Left ventricle myocardium inferior (tissue), 1 donor: ENCODE measurements around the gene CUBN. TPM values are rescaled to one million over a fixed set of nuclear protein-coding genes. Genes with fewer than 3 reads are reported as not detected.

ENCODE experiments used
- DNase-seq: peaks from one replicate; pipeline ENCODE4 v3.0.0-alpha.2; 2020
- H3K27ac ChIP-seq: fragments of 200-600 bp; replicated peaks from 2 replicates; pipeline ENCODE4 v1.8.0; 2021
- H3K27me3 ChIP-seq: fragments of 200-600 bp; 2 replicates; pipeline ENCODE4 v1.8.0; 2021; ENCODE audit warnings: low read depth
- H3K36me3 ChIP-seq: fragments of 200-600 bp; 2 replicates; pipeline ENCODE4 v1.8.0; 2021
- H3K4me1 ChIP-seq: fragments of 200-600 bp; 2 replicates; pipeline ENCODE4 v1.8.0; 2021
- H3K4me3 ChIP-seq: fragments of 200-600 bp; 2 replicates; pipeline ENCODE4 v1.8.0; 2021; ENCODE audit warnings: mild to moderate bottlenecking, moderate library complexity
- H3K9me3 ChIP-seq: fragments of 200-600 bp; replicated peaks from 2 replicates; pipeline ENCODE4 v1.8.0; 2021
- intact Hi-C: fragments of 100-400 bp; cut with micrococcal nuclease; formaldehyde crosslinking; loops from one replicate; pipeline ENCODE4 v1.11.0; 2022
- total RNA-seq: library from RNA; stranded (reverse); fragmentation: NEBNext Ultra II Directional; extraction: Animal tissue kit (Norgen Biotek cat#: 25700); gene quantifications from one replicate; pipeline ENCODE4 v1.2.1, GENCODE V29; 2021
- TF ChIP-seq, protein P1 (sequence below): fragments of 200-600 bp; IDR thresholded peaks from 2 replicates; pipeline ENCODE4 v1.8.0; 2021; ENCODE audit warnings: antibody characterized with exemption, mild to moderate bottlenecking, borderline replicate concordance
- donor health status: DM: no; HTN: yes; CAD: no; lungs with severe emphysema.

CUBN gene
- total RNA-seq, 1 donor from 2014 or later: 0.44 TPM

DNA sequence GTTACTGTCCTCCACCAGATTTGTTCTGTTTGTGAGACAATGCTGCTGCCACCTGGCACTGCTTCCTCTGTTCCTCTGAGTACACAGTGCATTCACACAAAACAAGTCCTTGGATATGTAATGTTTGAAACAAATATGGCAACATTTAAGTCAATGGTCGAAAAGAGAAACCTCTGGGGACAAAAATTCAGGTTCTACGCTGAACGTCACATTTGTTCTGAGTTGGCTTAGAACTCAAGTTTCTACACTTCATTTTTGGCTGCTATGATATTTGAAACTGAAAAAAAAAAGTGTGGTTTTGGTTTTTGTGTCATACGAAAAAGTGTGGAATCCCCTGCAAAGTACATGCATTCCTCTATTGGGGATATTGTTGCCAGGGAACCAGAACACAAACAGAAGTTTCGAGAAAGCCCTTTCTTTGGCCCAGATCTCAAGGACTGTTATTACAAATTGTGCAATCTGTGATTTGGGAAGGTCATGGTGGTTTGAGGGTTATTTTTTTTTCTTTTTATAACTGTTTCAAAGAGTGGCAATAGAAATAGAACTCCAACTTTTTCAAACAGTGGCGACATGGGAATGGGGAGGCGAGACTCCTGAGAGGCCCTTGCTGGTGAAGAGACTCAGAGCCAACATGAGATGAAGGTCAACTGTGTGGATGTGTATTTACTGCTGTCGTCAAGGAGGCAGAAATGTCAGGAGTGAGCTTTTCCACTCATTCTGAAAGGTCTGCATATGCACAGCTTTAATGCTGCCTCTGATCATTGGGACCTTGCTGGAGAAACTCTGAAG, 127.5 kb downstream of the CUBN start:
- no peaks in the 10 kb centered on the region for H3K27me3 ChIP-seq
- H3K36me3 ChIP-seq: no peaks in the 10 kb centered on the region
- no peak overlapping the region for H3K4me3 ChIP-seq
- H3K9me3 ChIP-seq: peaks cover 7% of the 10 kb centered on the region
- peaks cover 44% of the 10 kb centered on the region for H3K4me1 ChIP-seq
- H3K27ac ChIP-seq: peak overlapping the region; percentile 82
- TF ChIP-seq, protein P1, sequence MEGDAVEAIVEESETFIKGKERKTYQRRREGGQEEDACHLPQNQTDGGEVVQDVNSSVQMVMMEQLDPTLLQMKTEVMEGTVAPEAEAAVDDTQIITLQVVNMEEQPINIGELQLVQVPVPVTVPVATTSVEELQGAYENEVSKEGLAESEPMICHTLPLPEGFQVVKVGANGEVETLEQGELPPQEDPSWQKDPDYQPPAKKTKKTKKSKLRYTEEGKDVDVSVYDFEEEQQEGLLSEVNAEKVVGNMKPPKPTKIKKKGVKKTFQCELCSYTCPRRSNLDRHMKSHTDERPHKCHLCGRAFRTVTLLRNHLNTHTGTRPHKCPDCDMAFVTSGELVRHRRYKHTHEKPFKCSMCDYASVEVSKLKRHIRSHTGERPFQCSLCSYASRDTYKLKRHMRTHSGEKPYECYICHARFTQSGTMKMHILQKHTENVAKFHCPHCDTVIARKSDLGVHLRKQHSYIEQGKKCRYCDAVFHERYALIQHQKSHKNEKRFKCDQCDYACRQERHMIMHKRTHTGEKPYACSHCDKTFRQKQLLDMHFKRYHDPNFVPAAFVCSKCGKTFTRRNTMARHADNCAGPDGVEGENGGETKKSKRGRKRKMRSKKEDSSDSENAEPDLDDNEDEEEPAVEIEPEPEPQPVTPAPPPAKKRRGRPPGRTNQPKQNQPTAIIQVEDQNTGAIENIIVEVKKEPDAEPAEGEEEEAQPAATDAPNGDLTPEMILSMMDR: no peak
- peak; percentile 38 for DNase-seq
- intact Hi-C loops: no loop called here

DNA sequence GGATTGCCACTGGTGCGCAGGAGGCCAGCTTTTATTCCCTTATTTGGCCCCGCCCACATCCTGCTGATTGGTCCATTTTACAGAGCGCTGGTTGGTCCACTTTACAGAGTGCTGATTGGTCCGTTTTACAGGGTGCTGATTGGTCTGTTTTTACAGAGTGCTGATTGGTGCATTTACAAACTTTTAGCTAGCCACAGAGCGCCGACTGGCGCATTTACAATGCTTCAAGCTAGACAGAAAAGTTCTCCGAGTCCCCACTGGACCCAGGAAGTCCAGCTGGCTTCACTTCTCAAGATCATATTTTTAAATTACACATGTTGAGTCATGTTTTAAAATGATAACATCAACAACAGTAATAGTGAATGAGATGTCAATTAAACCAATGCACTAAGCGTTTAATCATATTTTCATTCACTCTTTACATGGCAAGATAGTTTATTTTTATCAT, 128.3 kb downstream of the CUBN start:
- peak; percentile 31 for DNase-seq
- Histone ChIP-seq H3K4me3 (no peak overlapping the region), H3K9me3 (peaks cover 7% of the 10 kb centered on the region), H3K36me3 (no peaks in the 10 kb centered on the region), H3K27me3 (no peaks in the 10 kb centered on the region), H3K4me1 (peaks cover 44% of the 10 kb centered on the region), H3K27ac (peak overlapping the region; percentile 82)
- intact Hi-C loops: no loop called here
- TF ChIP-seq, protein P1: no peak

DNA sequence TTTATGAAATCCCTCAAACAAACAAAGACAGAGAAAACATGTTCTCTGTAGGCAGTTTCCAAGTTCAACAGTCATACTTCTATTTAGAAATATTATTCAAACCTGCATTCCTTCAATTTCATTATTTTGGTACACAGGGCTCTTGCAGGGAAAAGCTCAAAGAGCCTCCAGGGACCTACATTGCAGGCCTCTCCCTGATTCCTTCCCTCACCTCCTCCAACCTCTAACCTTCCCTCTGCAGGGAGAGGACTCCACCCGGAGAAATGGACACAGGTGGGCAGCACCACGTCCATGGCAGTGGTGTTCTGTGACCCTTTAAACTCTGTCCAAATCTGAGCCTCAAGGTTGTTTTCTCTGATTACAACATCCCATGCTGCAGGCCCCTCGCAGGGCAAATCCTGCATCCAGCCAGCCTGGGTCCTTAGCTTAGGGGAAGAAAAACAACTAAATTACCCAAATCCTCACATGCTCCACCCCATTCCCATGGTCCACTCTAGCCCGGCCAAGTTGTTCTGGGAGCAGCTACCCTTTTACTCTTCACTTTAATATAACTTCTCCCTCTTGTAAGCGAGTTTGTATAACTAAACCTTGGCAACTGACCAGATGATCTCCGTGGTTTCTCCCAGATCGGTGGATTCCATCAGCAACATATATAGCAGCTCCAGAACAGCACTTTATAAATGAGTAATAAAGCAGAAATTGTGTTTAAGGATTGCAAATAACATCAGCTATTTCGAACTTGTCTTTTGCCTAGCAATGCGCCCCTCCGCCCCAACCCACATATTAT, 129.8 kb downstream of the CUBN start:
- Histone ChIP-seq H3K4me1 (peaks cover 56% of the 10 kb centered on the region), H3K4me3 (no peak overlapping the region), H3K36me3 (no peaks in the 10 kb centered on the region), H3K27ac (peak overlapping the region; percentile 59), H3K9me3 (no peaks in the 10 kb centered on the region), H3K27me3 (no peaks in the 10 kb centered on the region)
- intact Hi-C loops: no loop called here
- TF ChIP-seq, protein P1: no peak
- no peak for DNase-seq

DNA sequence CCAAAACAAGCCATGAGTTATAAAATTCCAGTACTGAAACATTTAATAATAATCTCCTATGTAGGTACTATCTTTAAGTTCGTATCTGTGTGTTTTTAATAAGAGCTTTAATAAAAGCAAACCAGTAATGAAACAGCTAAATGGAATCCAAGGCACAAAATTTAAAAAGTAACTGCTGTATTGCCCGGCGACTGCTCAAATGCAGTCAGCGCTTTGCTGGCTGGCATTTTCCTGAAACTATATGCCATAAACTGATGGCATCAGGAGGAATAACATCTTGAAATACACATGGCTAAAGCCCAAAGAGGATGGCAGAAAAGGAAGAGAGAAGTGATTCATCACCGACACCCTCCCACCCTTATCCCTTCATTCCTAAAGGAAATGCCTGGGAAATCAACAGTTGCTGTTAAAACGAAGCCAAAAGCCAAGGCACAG, 133.1 kb downstream of the CUBN start:
- intact Hi-C loops: no loop called here
- TF ChIP-seq, protein P1: no peak
- H3K27ac ChIP-seq: peak overlapping the region; percentile 78
- peaks cover 43% of the 10 kb centered on the region for H3K4me1 ChIP-seq
- no peak for DNase-seq
- H3K27me3 ChIP-seq: no peaks in the 10 kb centered on the region
- no peaks in the 10 kb centered on the region for H3K9me3 ChIP-seq
- peak overlapping the region; percentile 20 for H3K4me3 ChIP-seq
- H3K36me3 ChIP-seq: no peaks in the 10 kb centered on the region

DNA sequence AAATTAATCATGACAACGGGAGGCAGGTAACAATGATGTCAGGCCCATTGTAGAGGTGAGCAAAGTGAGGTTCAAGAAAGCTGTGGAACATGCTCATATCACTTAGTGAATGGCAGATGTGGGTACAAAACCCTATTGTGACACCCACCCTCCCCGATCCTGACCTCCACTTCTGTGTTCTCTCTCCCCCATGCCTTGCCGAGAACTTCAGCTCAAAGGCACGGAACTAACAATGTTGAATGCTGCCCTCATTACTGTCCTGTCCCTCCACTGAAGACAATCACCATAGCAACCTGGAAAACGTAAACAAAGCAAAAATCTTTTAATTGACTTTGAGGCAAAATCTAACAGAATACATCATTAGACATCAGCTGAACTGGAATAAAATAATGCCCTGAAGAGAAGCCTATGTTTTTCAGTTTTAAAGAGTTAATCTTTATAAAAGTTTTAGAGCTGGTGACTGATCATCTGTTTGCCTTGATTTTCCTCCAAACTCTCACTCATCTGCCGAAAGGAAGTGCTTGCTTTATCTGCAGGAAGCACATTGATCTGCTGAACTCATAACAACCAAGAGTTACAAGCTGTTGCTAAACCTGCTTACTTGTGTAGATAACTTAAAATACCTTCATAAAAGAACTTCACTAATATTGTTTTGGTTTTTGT, 133.6 kb downstream of the CUBN start:
- H3K4me1 ChIP-seq: peaks cover 42% of the 10 kb centered on the region

More for the DNA sequence above, 133.6 kb downstream of the CUBN start:
- intact Hi-C loops: no loop called here
- Histone ChIP-seq H3K27me3 (no peaks in the 10 kb centered on the region), H3K9me3 (no peaks in the 10 kb centered on the region), H3K36me3 (no peaks in the 10 kb centered on the region), H3K4me3 (peak overlapping the region; percentile 20), H3K27ac (peak overlapping the region; percentile 78)
- DNase-seq: no peak
- TF ChIP-seq, protein P1: no peak
